IMR-90 (cell line): ENCODE measurements around the gene MAP3K19. TPM values are rescaled to one million over a fixed set of nuclear protein-coding genes. Genes with fewer than 3 reads are reported as not detected.

Experiments
- ATAC-seq: fragments of 200-7000 bp; cut with Tn5 transposase; 2 replicates; pipeline ENCODE4 v1.9.1; 2020; ENCODE audit warnings: low read depth, mild to moderate bottlenecking, moderate library complexity
- BruUV-seq: library from RNA; stranded (reverse); fragments of 400-500 nt; replicated peaks from 2 replicates; lab custom pipeline; 2021; lab: Mats Ljungman, UMichigan
- CTCF ChIA-PET: fragments of 300-600 bp; formaldehyde crosslinking; extraction: SDS; loops from one replicate; lab custom pipeline; 2021; ENCODE audit warnings: antibody characterized with exemption; lab: Yijun Ruan, JAX
- POLR2A ChIA-PET: fragments of 300-600 bp; sonication (Branson Sonifier 250); formaldehyde crosslinking; loops from one replicate; lab custom pipeline; 2022; ENCODE audit warnings: antibody characterized with exemption; ENCODE audit not compliant: unreplicated experiment; lab: Charles Lee
- DNase-seq: peaks from one replicate; pipeline ENCODE4 v3.0.0; 2013
- H2AFZ ChIP-seq: replicated peaks from 2 replicates; pipeline ENCODE3; 2013; ENCODE audit warnings: low read length, mild to moderate bottlenecking; ENCODE audit not compliant: poor library complexity
- H2AK5ac ChIP-seq: 2 replicates; pipeline ENCODE4 v1.6.1; 2013; ENCODE audit warnings: low read depth, low read length, inconsistent platforms
- H2AK9ac ChIP-seq: replicated peaks from 2 replicates; pipeline ENCODE3; 2013; ENCODE audit warnings: mild to moderate bottlenecking, low read depth, low read length, moderate library complexity; ENCODE audit not compliant: poor library complexity
- H2BK120ac ChIP-seq: 2 replicates; pipeline ENCODE4 v1.6.1; 2013; ENCODE audit warnings: low read depth, low read length, inconsistent platforms
- H2BK15ac ChIP-seq: 3 replicates; pipeline ENCODE4 v1.6.1; 2013; ENCODE audit warnings: low read depth, low read length, inconsistent platforms
- H2BK20ac ChIP-seq: 2 replicates; pipeline ENCODE4 v1.6.1; 2013; ENCODE audit warnings: low read depth, mild to moderate bottlenecking, inconsistent platforms, low read length, moderate library complexity
- H2BK5ac ChIP-seq: 2 replicates; pipeline ENCODE4 v1.6.1; 2013; ENCODE audit warnings: mild to moderate bottlenecking, low read depth, low read length, inconsistent platforms; ENCODE audit not compliant: poor library complexity, severe bottlenecking
- H3K14ac ChIP-seq: replicated peaks from 2 replicates; pipeline ENCODE4 v1.6.1; 2013; ENCODE audit warnings: low read depth, low read length, inconsistent platforms
- H3K18ac ChIP-seq: 2 replicates; pipeline ENCODE4 v1.6.1; 2013; ENCODE audit warnings: low read depth, low read length, control low read depth
- H3K23ac ChIP-seq: 2 replicates; pipeline ENCODE4 v1.6.1; 2013; ENCODE audit warnings: low read depth, low read length, inconsistent platforms
- H3K27ac ChIP-seq: 2 replicates; pipeline ENCODE4 v1.5.1; 2013; ENCODE audit warnings: mild to moderate bottlenecking, control low read depth, low read length; ENCODE audit not compliant: insufficient read depth
- H3K27me3 ChIP-seq: 2 replicates; pipeline ENCODE4 v1.6.1; 2013; ENCODE audit warnings: low read length; ENCODE audit not compliant: control insufficient read depth, insufficient read depth
- H3K36me3 ChIP-seq: 2 replicates; pipeline ENCODE4 v1.6.1; 2013; ENCODE audit warnings: low read length, mixed read lengths; ENCODE audit not compliant: control insufficient read depth, insufficient read depth
- H3K4ac ChIP-seq: 2 replicates; pipeline ENCODE4 v1.6.1; 2013; ENCODE audit warnings: low read depth, low read length, inconsistent platforms
- H3K4me1 ChIP-seq: 2 replicates; pipeline ENCODE4 v1.6.1; 2013; ENCODE audit warnings: low read length, mixed read lengths; ENCODE audit not compliant: control insufficient read depth, insufficient read depth
- H3K4me2 ChIP-seq: 2 replicates; pipeline ENCODE4 v1.6.1; 2013; ENCODE audit warnings: low read depth, mild to moderate bottlenecking, control low read depth, low read length, moderate library complexity
- H3K4me3 ChIP-seq: 2 replicates; pipeline ENCODE4 v1.5.1; 2013; ENCODE audit warnings: low read depth, mild to moderate bottlenecking, control low read depth, low read length, moderate library complexity; ENCODE audit not compliant: insufficient read depth
- H3K56ac ChIP-seq: 2 replicates; pipeline ENCODE4 v1.6.1; 2013; ENCODE audit warnings: low read length, inconsistent platforms; ENCODE audit not compliant: insufficient read depth; ENCODE audit errors: extremely low read depth
- H3K79me1 ChIP-seq, 2 experiments: 2 replicates each; pipeline ENCODE4 v1.6.1; 2013; ENCODE audit warnings: low read length in 2 of 2, inconsistent platforms in 1 of 2, low read depth in 1 of 2
- H3K9ac ChIP-seq: 2 replicates; pipeline ENCODE4 v1.6.1; 2013; ENCODE audit warnings: low read depth, low read length, control low read depth
- H3K9me1 ChIP-seq: 2 replicates; pipeline ENCODE4 v1.6.1; 2013; ENCODE audit warnings: low read length, inconsistent platforms; ENCODE audit not compliant: insufficient read depth
- H3K9me3 ChIP-seq: 2 replicates; pipeline ENCODE4 v1.6.1; 2013; ENCODE audit warnings: low read length; ENCODE audit not compliant: control insufficient read depth, insufficient read depth
- H4K20me1 ChIP-seq: 2 replicates; pipeline ENCODE4 v1.6.1; 2013; ENCODE audit warnings: low read length, inconsistent platforms; ENCODE audit not compliant: insufficient read depth
- H4K5ac ChIP-seq: 2 replicates; pipeline ENCODE4 v1.6.1; 2013; ENCODE audit warnings: mild to moderate bottlenecking, low read depth, low read length, control low read depth
- H4K8ac ChIP-seq, 2 experiments: 2 replicates each; pipeline ENCODE4 v1.6.1; 2013; ENCODE audit warnings: low read depth in 2 of 2, low read length in 2 of 2, control low read depth in 1 of 2, inconsistent platforms in 1 of 2
- H4K91ac ChIP-seq: 2 replicates; pipeline ENCODE4 v1.6.1; 2013; ENCODE audit warnings: low read depth, low read length, inconsistent platforms; ENCODE audit not compliant: insufficient read depth
- BHLHE40 ChIP-seq: fragments of 150-350 bp; IDR thresholded peaks from 2 replicates; pipeline ENCODE4 v1.6.1; 2016; ENCODE audit warnings: mild to moderate bottlenecking, low read depth, low read length
- ELK1 ChIP-seq: fragments of 150-350 bp; IDR thresholded peaks from 2 replicates; pipeline ENCODE4 v1.6.1; 2016; ENCODE audit warnings: low read depth, mild to moderate bottlenecking, low read length, moderate library complexity, borderline replicate concordance
- FOS ChIP-seq: fragments of 150-350 bp; IDR thresholded peaks from 2 replicates; pipeline ENCODE4 v1.6.1; 2016; ENCODE audit warnings: low read depth, low read length
- MAFK ChIP-seq: IDR thresholded peaks from 2 replicates; pipeline ENCODE4 v1.6.1; 2012; ENCODE audit warnings: low read depth, low read length, improper control_type of control experiment
- MAZ ChIP-seq: IDR thresholded peaks from 2 replicates; pipeline ENCODE4 v1.6.1; 2012; ENCODE audit warnings: low read depth, mild to moderate bottlenecking, low read length, improper control_type of control experiment, moderate library complexity, borderline replicate concordance
- NFE2L2 ChIP-seq: fragments of 150-350 bp; IDR thresholded peaks from 2 replicates; pipeline ENCODE4 v1.6.1; 2016; ENCODE audit warnings: low read depth, mild to moderate bottlenecking, low read length
- POLR2A ChIP-seq: IDR thresholded peaks from 2 replicates; pipeline ENCODE4 v1.6.1; 2012; ENCODE audit warnings: mild to moderate bottlenecking, low read depth, low read length
- RAD21 ChIP-seq: IDR thresholded peaks from 2 replicates; pipeline ENCODE4 v1.6.1; 2012; ENCODE audit warnings: low read length, improper control_type of control experiment
- RCOR1 ChIP-seq: IDR thresholded peaks from 2 replicates; pipeline ENCODE4 v1.6.1; 2012; ENCODE audit warnings: mild to moderate bottlenecking, low read length, improper control_type of control experiment; ENCODE audit not compliant: insufficient replicate concordance
- SMC3 ChIP-seq: fragments of 150-350 bp; IDR thresholded peaks from 2 replicates; pipeline ENCODE4 v1.6.1; 2016; ENCODE audit warnings: low read depth, mild to moderate bottlenecking, antibody characterized with exemption, low read length, moderate library complexity
- WGBS, 2 experiments: methylation state at CpG; one replicate each; pipeline versions ENCODE4 v1.1.5 to v1.1.7; 2013; ENCODE audit warnings: missing lambda C conversion rate in 2 of 2; ENCODE audit not compliant: insufficient read length in 1 of 2; ENCODE audit errors: extremely low coverage in 2 of 2; 5-methylcytosine and 5-hydroxymethylcytosine counted together
- dilution Hi-C: fragments of 300-500 bp; cut with HindIII; formaldehyde crosslinking; loops from one replicate; pipeline ENCODE4 v1.14.3; 2018; ENCODE audit warnings: low sequenced_read_pairs; ENCODE audit not compliant: unreplicated experiment
- in situ Hi-C: fragments of 300-500 bp; cut with MboI; formaldehyde crosslinking; loops from 3 replicates; pipeline ENCODE4 v1.14.3; 2019; ENCODE audit warnings: low sequenced_read_pairs, inconsistent platforms, mixed read lengths
- intact Hi-C: fragments of 100-400 bp; cut with micrococcal nuclease; formaldehyde crosslinking; loops from 2 replicates; pipeline ENCODE4 v1.10.0; 2022
- polyA plus RNA-seq, 3 experiments: library from polyadenylated mRNA; depleted of rRNA; stranded (reverse); fragments of >200 nt; gene quantifications; 2 replicates each; pipeline ENCODE4 v1.2.3, GENCODE V29; 2012; ENCODE audit warnings: low replicate concordance in 1 of 3
- total RNA-seq: library from RNA; depleted of rRNA; stranded (reverse); fragments of >200 nt; gene quantifications from 2 replicates; pipeline ENCODE4 v1.2.3, GENCODE V29; 2012

The MAP3K19 gene
- total and polyA plus RNA-seq, 2 of the 4 experiments (the other 2 are of a cell fraction), result not detected

- ChIA-PET CTCF (interaction anchor here (0.6 to 1.4 kb wide), 2 partner anchors 664 to 699 kb away, joined by 3 read pairs; no protein-coding TSS in a partner anchor), POLR2A (no interaction called here)
- intact Hi-C loops (no loop called here), dilution Hi-C loops (no loop called here), in situ Hi-C loops (no loop called here)
- Histone ChIP-seq H3K79me1 (no peaks in the 10 kb centered on the region), H3K4me1 (no peaks in the 10 kb centered on the region), H4K91ac (no peak overlapping the region), H3K9me3 (no peaks in the 10 kb centered on the region), H3K36me3 (no peaks in the 10 kb centered on the region), H3K4me2 (no peak overlapping the region), H2AK5ac (no peak overlapping the region), H3K18ac (no peak overlapping the region), H3K27me3 (peaks cover 4% of the 10 kb centered on the region), H4K20me1 (no peaks in the 10 kb centered on the region), H4K8ac (no peak overlapping the region), H3K23ac (no peak overlapping the region), H3K27ac (no peak overlapping the region), H2AK9ac (no peak overlapping the region), H3K9me1 (no peaks in the 10 kb centered on the region), H3K9ac (no peak overlapping the region), H2BK15ac (no peak overlapping the region), H2BK120ac (no peak overlapping the region), H2BK5ac (no peak overlapping the region), H2BK20ac (no peak overlapping the region), H3K4ac (no peak overlapping the region), H3K56ac (no peak overlapping the region), H3K14ac (no peak overlapping the region), H4K5ac (no peak overlapping the region), H2AFZ (no peak overlapping the region), H3K4me3 (no peak overlapping the region)
- ATAC-seq (no peak), DNase-seq (no peak)
- BruUV-seq, result no TSS peak
- WGBS, 2 experiments, result no CpG with 5 or more reads among the region's 10 CpGs
- TF ChIP-seq SMC3 (no peak), RCOR1 (no peak), POLR2A (no peak), MAZ (no peak), NFE2L2 (no peak), RAD21 (no peak), FOS (no peak), ELK1 (no peak), MAFK (no peak), BHLHE40 (no peak)
Measured at GRCh38 chr2:135010200-135010942, 36.9 kb downstream of the MAP3K19 start.
